ENCODE measurements around the gene TMEM234.

DNA sequence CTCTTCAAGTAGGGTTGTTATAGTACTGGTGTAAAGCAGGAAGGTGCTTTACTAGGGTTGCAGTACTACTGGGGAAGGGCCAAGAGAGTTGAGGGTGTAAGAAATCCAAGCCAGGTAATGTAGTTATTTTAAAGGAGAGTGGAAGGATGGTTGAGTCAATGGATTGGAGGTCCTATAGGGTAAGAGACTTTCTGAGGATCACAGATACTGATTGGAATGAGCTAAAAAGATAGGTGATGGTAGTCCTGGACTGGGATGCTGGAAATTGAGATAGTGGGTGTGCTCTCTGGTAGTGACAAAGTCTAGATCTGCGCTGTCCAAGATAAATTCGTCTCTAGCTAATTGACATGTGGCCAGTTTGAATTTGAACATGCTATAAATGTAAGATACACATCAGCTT lies 35.7 kb downstream of the TMEM234 start:
- TF ChIP-seq POLR2A (IDR thresholded peaks at IDR 0.05), result no peak
- TF ChIP-seq, protein P1, sequence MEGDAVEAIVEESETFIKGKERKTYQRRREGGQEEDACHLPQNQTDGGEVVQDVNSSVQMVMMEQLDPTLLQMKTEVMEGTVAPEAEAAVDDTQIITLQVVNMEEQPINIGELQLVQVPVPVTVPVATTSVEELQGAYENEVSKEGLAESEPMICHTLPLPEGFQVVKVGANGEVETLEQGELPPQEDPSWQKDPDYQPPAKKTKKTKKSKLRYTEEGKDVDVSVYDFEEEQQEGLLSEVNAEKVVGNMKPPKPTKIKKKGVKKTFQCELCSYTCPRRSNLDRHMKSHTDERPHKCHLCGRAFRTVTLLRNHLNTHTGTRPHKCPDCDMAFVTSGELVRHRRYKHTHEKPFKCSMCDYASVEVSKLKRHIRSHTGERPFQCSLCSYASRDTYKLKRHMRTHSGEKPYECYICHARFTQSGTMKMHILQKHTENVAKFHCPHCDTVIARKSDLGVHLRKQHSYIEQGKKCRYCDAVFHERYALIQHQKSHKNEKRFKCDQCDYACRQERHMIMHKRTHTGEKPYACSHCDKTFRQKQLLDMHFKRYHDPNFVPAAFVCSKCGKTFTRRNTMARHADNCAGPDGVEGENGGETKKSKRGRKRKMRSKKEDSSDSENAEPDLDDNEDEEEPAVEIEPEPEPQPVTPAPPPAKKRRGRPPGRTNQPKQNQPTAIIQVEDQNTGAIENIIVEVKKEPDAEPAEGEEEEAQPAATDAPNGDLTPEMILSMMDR (IDR thresholded peaks at IDR 0.05), result no peak
